Karpas-422 (cell line): ENCODE measurements around the gene RYR2. TPM values are rescaled to one million over a fixed set of nuclear protein-coding genes. Genes with fewer than 3 reads are reported as not detected.

Source experiments
- DNase-seq: peaks from one replicate; pipeline ENCODE4 v3.0.0-alpha.2; 2015
- H2AFZ ChIP-seq: fragments of 200-600 bp; sonication (generic); 2 replicates; pipeline ENCODE4 v1.6.1; 2014; ENCODE audit warnings: antibody characterized with exemption, low read length, mixed read lengths
- H3K27ac ChIP-seq: fragments of 200-600 bp; sonication (generic); 2 replicates; pipeline ENCODE4 v1.5.1; 2014; ENCODE audit warnings: mild to moderate bottlenecking, low read length, moderate library complexity
- H3K27me3 ChIP-seq: fragments of 200-600 bp; sonication (generic); 2 replicates; pipeline ENCODE4 v1.6.1; 2014; ENCODE audit warnings: low read length, mixed read lengths
- H3K36me3 ChIP-seq: fragments of 200-600 bp; sonication (generic); 2 replicates; pipeline ENCODE4 v1.6.1; 2014; ENCODE audit warnings: low read length, mixed read lengths; ENCODE audit not compliant: insufficient read depth
- H3K4me1 ChIP-seq: fragments of 200-600 bp; sonication (generic); 2 replicates; pipeline ENCODE4 v1.6.1; 2014; ENCODE audit warnings: mild to moderate bottlenecking, low read length, mixed read lengths
- H3K4me2 ChIP-seq: fragments of 200-600 bp; sonication (generic); 2 replicates; pipeline ENCODE4 v1.6.1; 2014; ENCODE audit warnings: low read length, low read depth, mild to moderate bottlenecking; ENCODE audit not compliant: poor library complexity, severe bottlenecking
- H3K4me3 ChIP-seq: fragments of 200-600 bp; sonication (generic); 2 replicates; pipeline ENCODE4 v1.5.1; 2014; ENCODE audit warnings: mild to moderate bottlenecking, antibody characterized with exemption, low read length, mixed read lengths
- H3K79me2 ChIP-seq: fragments of 200-600 bp; sonication (generic); 2 replicates; pipeline ENCODE4 v1.6.1; 2014; ENCODE audit warnings: mild to moderate bottlenecking, low read length, mixed read lengths
- H3K9ac ChIP-seq: fragments of 200-600 bp; sonication (generic); 2 replicates; pipeline ENCODE4 v1.6.0; 2014; ENCODE audit warnings: low read length
- H3K9me2 ChIP-seq: fragments of 200-600 bp; sonication (generic), shearing (Covaris generic); replicated peaks from 2 replicates; pipeline ENCODE4 v1.6.0; 2014; ENCODE audit warnings: mild to moderate bottlenecking, low read length, moderate library complexity; ENCODE audit not compliant: insufficient read depth
- H3K9me3 ChIP-seq: fragments of 300-700, 200-600 bp; sonication (generic); 2 replicates; pipeline ENCODE4 v1.6.1; 2014; ENCODE audit warnings: low read length, mixed read lengths
- H4K20me1 ChIP-seq: fragments of 200-600 bp; sonication (generic); 2 replicates; pipeline ENCODE4 v1.6.1; 2014; ENCODE audit warnings: mild to moderate bottlenecking, antibody characterized with exemption, low read length, low read depth; ENCODE audit not compliant: insufficient read depth
- total RNA-seq: library from RNA; depleted of rRNA; stranded (reverse); fragments of >200 nt; shearing (Covaris generic); gene quantifications from 2 replicates; pipeline ENCODE4 v1.2.3, GENCODE V29; 2014; ENCODE audit warnings: low replicate concordance

The RYR2 gene
- total RNA-seq, 1 experiment from 2014 or later: not detected

- no peak overlapping the region for H3K4me3 ChIP-seq
- no peak overlapping the region for H2AFZ ChIP-seq
- no peak for DNase-seq
- no peaks in the 10 kb centered on the region for H3K9me2 ChIP-seq
- H3K27me3 ChIP-seq: no peaks in the 10 kb centered on the region
- H3K4me2 ChIP-seq: no peak overlapping the region
- H3K36me3 ChIP-seq: no peaks in the 10 kb centered on the region
- no peaks in the 10 kb centered on the region for H4K20me1 ChIP-seq
- no peaks in the 10 kb centered on the region for H3K79me2 ChIP-seq
- no peak overlapping the region for H3K27ac ChIP-seq
- H3K9ac ChIP-seq: no peak overlapping the region
- H3K4me1 ChIP-seq: no peaks in the 10 kb centered on the region
- no peaks in the 10 kb centered on the region for H3K9me3 ChIP-seq
Measured at GRCh38 chr1:237650809-237651208, 608.8 kb downstream of the RYR2 start.

- Histone ChIP-seq H3K9me2 (no peaks in the 10 kb centered on the region), H3K27me3 (no peaks in the 10 kb centered on the region), H3K4me3 (no peak overlapping the region), H2AFZ (no peak overlapping the region), H3K27ac (no peak overlapping the region), H3K9ac (no peak overlapping the region), H3K4me2 (no peak overlapping the region), H3K36me3 (no peaks in the 10 kb centered on the region), H3K79me2 (no peaks in the 10 kb centered on the region), H3K9me3 (no peaks in the 10 kb centered on the region), H4K20me1 (no peaks in the 10 kb centered on the region), H3K4me1 (no peaks in the 10 kb centered on the region)
- no peak for DNase-seq
Measured at GRCh38 chr1:237655778-237656177, 613.8 kb downstream of the RYR2 start.

- Histone ChIP-seq H3K79me2 (no peaks in the 10 kb centered on the region), H3K4me1 (no peaks in the 10 kb centered on the region)
- no peak for DNase-seq
Measured at GRCh38 chr1:237664348-237664747, 622.4 kb downstream of the RYR2 start.

GRCh38 chr1:237670302-237670701 lies 628.3 kb downstream of the RYR2 start:
- Histone ChIP-seq H3K36me3 (no peaks in the 10 kb centered on the region), H3K27ac (no peak overlapping the region), H3K27me3 (no peaks in the 10 kb centered on the region), H3K4me1 (no peaks in the 10 kb centered on the region), H3K4me3 (no peak overlapping the region), H3K79me2 (no peaks in the 10 kb centered on the region), H4K20me1 (no peaks in the 10 kb centered on the region), H3K9ac (no peak overlapping the region), H3K9me2 (no peaks in the 10 kb centered on the region), H2AFZ (no peak overlapping the region), H3K9me3 (no peaks in the 10 kb centered on the region), H3K4me2 (no peak overlapping the region)
- DNase-seq: no peak

More at GRCh38 chr1:237664348-237664747, 622.4 kb downstream of the RYR2 start:
- H3K27me3 ChIP-seq: no peaks in the 10 kb centered on the region
- no peak overlapping the region for H3K4me3 ChIP-seq
- no peaks in the 10 kb centered on the region for H4K20me1 ChIP-seq
- no peak overlapping the region for H3K9ac ChIP-seq
- H3K4me2 ChIP-seq: no peak overlapping the region
- H3K9me2 ChIP-seq: no peaks in the 10 kb centered on the region
- no peaks in the 10 kb centered on the region for H3K36me3 ChIP-seq
- H3K27ac ChIP-seq: no peak overlapping the region
- no peak overlapping the region for H2AFZ ChIP-seq
- no peaks in the 10 kb centered on the region for H3K9me3 ChIP-seq

GRCh38 chr1:237671262-237671661 lies 629.3 kb downstream of the RYR2 start:
- no peaks in the 10 kb centered on the region for H3K9me2 ChIP-seq
- no peaks in the 10 kb centered on the region for H3K4me1 ChIP-seq
- no peaks in the 10 kb centered on the region for H3K36me3 ChIP-seq
- DNase-seq: no peak
- no peak overlapping the region for H3K4me2 ChIP-seq
- H4K20me1 ChIP-seq: no peaks in the 10 kb centered on the region
- no peak overlapping the region for H3K27ac ChIP-seq
- H2AFZ ChIP-seq: no peak overlapping the region
- H3K9ac ChIP-seq: no peak overlapping the region
- H3K9me3 ChIP-seq: no peaks in the 10 kb centered on the region
- no peaks in the 10 kb centered on the region for H3K27me3 ChIP-seq
- no peak overlapping the region for H3K4me3 ChIP-seq
- H3K79me2 ChIP-seq: no peaks in the 10 kb centered on the region

GRCh38 chr1:237671935-237672334 lies 630.0 kb downstream of the RYR2 start:
- Histone ChIP-seq H3K9ac (no peak overlapping the region), H3K4me1 (no peaks in the 10 kb centered on the region), H3K27ac (no peak overlapping the region), H3K4me3 (no peak overlapping the region), H3K27me3 (no peaks in the 10 kb centered on the region), H3K9me3 (no peaks in the 10 kb centered on the region), H3K79me2 (no peaks in the 10 kb centered on the region), H3K4me2 (no peak overlapping the region), H4K20me1 (no peaks in the 10 kb centered on the region), H2AFZ (no peak overlapping the region), H3K9me2 (no peaks in the 10 kb centered on the region), H3K36me3 (no peaks in the 10 kb centered on the region)
- DNase-seq: no peak

- Histone ChIP-seq H3K4me1 (no peaks in the 10 kb centered on the region), H3K9ac (no peak overlapping the region), H3K4me2 (no peak overlapping the region), H3K9me2 (no peaks in the 10 kb centered on the region), H3K4me3 (no peak overlapping the region), H3K36me3 (no peaks in the 10 kb centered on the region), H3K79me2 (no peaks in the 10 kb centered on the region), H3K27me3 (no peaks in the 10 kb centered on the region), H2AFZ (no peak overlapping the region), H3K9me3 (no peaks in the 10 kb centered on the region), H3K27ac (no peak overlapping the region), H4K20me1 (no peaks in the 10 kb centered on the region)
- no peak for DNase-seq
Measured at GRCh38 chr1:237672748-237673147, 630.8 kb downstream of the RYR2 start.

GRCh38 chr1:237673631-237674030 lies 631.6 kb downstream of the RYR2 start:
- H3K4me1 ChIP-seq: no peaks in the 10 kb centered on the region
- H3K27me3 ChIP-seq: no peaks in the 10 kb centered on the region
- H3K9ac ChIP-seq: no peak overlapping the region
- no peaks in the 10 kb centered on the region for H3K9me3 ChIP-seq
- H4K20me1 ChIP-seq: no peaks in the 10 kb centered on the region
- H3K4me3 ChIP-seq: no peak overlapping the region
- H3K36me3 ChIP-seq: no peaks in the 10 kb centered on the region
- H3K4me2 ChIP-seq: no peak overlapping the region
- H2AFZ ChIP-seq: no peak overlapping the region
- H3K79me2 ChIP-seq: no peaks in the 10 kb centered on the region
- DNase-seq: no peak
- H3K27ac ChIP-seq: no peak overlapping the region
- H3K9me2 ChIP-seq: no peaks in the 10 kb centered on the region

- no peak overlapping the region for H3K4me2 ChIP-seq
Measured at GRCh38 chr1:237677979-237678378, 636.0 kb downstream of the RYR2 start.

More at GRCh38 chr1:237677979-237678378, 636.0 kb downstream of the RYR2 start:
- no peak for DNase-seq
- no peaks in the 10 kb centered on the region for H3K9me3 ChIP-seq
- no peak overlapping the region for H3K4me3 ChIP-seq
- H3K79me2 ChIP-seq: no peaks in the 10 kb centered on the region
- H2AFZ ChIP-seq: no peak overlapping the region
- no peaks in the 10 kb centered on the region for H4K20me1 ChIP-seq
- no peaks in the 10 kb centered on the region for H3K27me3 ChIP-seq
- H3K9ac ChIP-seq: no peak overlapping the region
- no peaks in the 10 kb centered on the region for H3K36me3 ChIP-seq
- no peaks in the 10 kb centered on the region for H3K4me1 ChIP-seq
- H3K9me2 ChIP-seq: no peaks in the 10 kb centered on the region
- H3K27ac ChIP-seq: no peak overlapping the region
